ENCODE data around the gene RRAS2. TPM values are rescaled to one million over a fixed set of nuclear protein-coding genes. Genes with fewer than 3 reads are reported as not detected.
A peak's percentile ranks its signal among the peaks of the same experiment; 100 is the strongest.

The RRAS2 gene
- total RNA-seq, 1 donor from 2014 or later = 36.0 TPM

GRCh38 chr11:14240221-14240620, 118.8 kb downstream of the RRAS2 start:
- H3K4me1 Mint-ChIP-seq (ENCODE audit: unreplicated experiment) = no peaks in the 10 kb centered on the region
- H3K27ac Mint-ChIP-seq = no peak overlapping the region
- no peaks in the 10 kb centered on the region for H3K9me3 Mint-ChIP-seq
- DNase-seq (ENCODE audit: extremely low spot score, unreplicated experiment) = no peak
- H3K4me3 Mint-ChIP-seq = no peak overlapping the region
- H3K36me3 Mint-ChIP-seq = no peaks in the 10 kb centered on the region
- no peak for TF ChIP-seq CTCF (conservative IDR thresholded peaks at IDR 0.05)
- peaks cover 16% of the 10 kb centered on the region for H3K27me3 Mint-ChIP-seq

GRCh38 chr11:14237444-14237961, 121.5 kb downstream of the RRAS2 start:
- no peak for TF ChIP-seq CTCF (conservative IDR thresholded peaks at IDR 0.05)
- Mint-ChIP-seq H3K9me3 (no peaks in the 10 kb centered on the region), H3K27me3 (peaks cover 27% of the 10 kb centered on the region), H3K27ac (no peak overlapping the region), H3K36me3 (no peaks in the 10 kb centered on the region), H3K4me1 (ENCODE audit: unreplicated experiment) (no peaks in the 10 kb centered on the region), H3K4me3 (no peak overlapping the region)
- DNase-seq (ENCODE audit: extremely low spot score, unreplicated experiment) = no peak

- no peaks in the 10 kb centered on the region for H3K36me3 Mint-ChIP-seq
- peaks cover 42% of the 10 kb centered on the region for H3K27me3 Mint-ChIP-seq
- DNase-seq (ENCODE audit: extremely low spot score, unreplicated experiment) = no peak
- no peak overlapping the region for H3K4me3 Mint-ChIP-seq
- no peak for TF ChIP-seq CTCF (conservative IDR thresholded peaks at IDR 0.05)
- H3K27ac Mint-ChIP-seq = no peak overlapping the region
- H3K9me3 Mint-ChIP-seq = no peaks in the 10 kb centered on the region
- no peaks in the 10 kb centered on the region for H3K4me1 Mint-ChIP-seq (ENCODE audit: unreplicated experiment)
These were observed 123.3 kb downstream of the RRAS2 start for GRCh38 chr11:14235701-14236100.

GRCh38 chr11:14234446-14234845, 124.5 kb downstream of the RRAS2 start:
- H3K4me1 Mint-ChIP-seq (ENCODE audit: unreplicated experiment) = no peaks in the 10 kb centered on the region

GRCh38 chr11:14232652-14233051, 126.3 kb downstream of the RRAS2 start:
- no peaks in the 10 kb centered on the region for H3K4me1 Mint-ChIP-seq (ENCODE audit: unreplicated experiment)
- H3K9me3 Mint-ChIP-seq = no peaks in the 10 kb centered on the region
- TF ChIP-seq CTCF (conservative IDR thresholded peaks at IDR 0.05) = peak; percentile 43
- DNase-seq (ENCODE audit: extremely low spot score, unreplicated experiment) = no peak
- H3K4me3 Mint-ChIP-seq = no peak overlapping the region
- H3K27me3 Mint-ChIP-seq = peaks cover 64% of the 10 kb centered on the region
- no peaks in the 10 kb centered on the region for H3K36me3 Mint-ChIP-seq
- H3K27ac Mint-ChIP-seq = no peak overlapping the region

More at GRCh38 chr11:14234446-14234845, 124.5 kb downstream of the RRAS2 start:
- TF ChIP-seq CTCF (conservative IDR thresholded peaks at IDR 0.05) = no peak
- Mint-ChIP-seq H3K36me3 (no peaks in the 10 kb centered on the region), H3K9me3 (no peaks in the 10 kb centered on the region), H3K4me3 (no peak overlapping the region), H3K27ac (no peak overlapping the region), H3K27me3 (peaks cover 54% of the 10 kb centered on the region)
- no peak for DNase-seq (ENCODE audit: extremely low spot score, unreplicated experiment)

- no peaks in the 10 kb centered on the region for H3K4me1 Mint-ChIP-seq (ENCODE audit: unreplicated experiment)
- no peak overlapping the region for H3K4me3 Mint-ChIP-seq
- no peaks in the 10 kb centered on the region for H3K9me3 Mint-ChIP-seq
- no peak for TF ChIP-seq CTCF (conservative IDR thresholded peaks at IDR 0.05)
- H3K27me3 Mint-ChIP-seq = peaks cover 53% of the 10 kb centered on the region
- DNase-seq (ENCODE audit: extremely low spot score, unreplicated experiment) = no peak
- H3K27ac Mint-ChIP-seq = no peak overlapping the region
- H3K36me3 Mint-ChIP-seq = no peaks in the 10 kb centered on the region
These were observed 128.6 kb downstream of the RRAS2 start for GRCh38 chr11:14230407-14230806.

Data from type B pancreatic cell (in vitro differentiated cells).